ENCODE measurements around the gene AZI2.

The AZI2 gene

GRCh38 chr3:28348629-28349468, at the start of gene AZI2, which contains the start of gene ZCWPW2:
TSS of gene AZI2 (minus strand) at chr3:28348824. CDS start at chr3:28340617, 8,207 bp downstream.
TSS of gene ZCWPW2 (plus strand) at chr3:28348721. CDS start at chr3:28413069, 64,348 bp downstream.
- peak; percentile 96 to 99 for DNase-seq

GRCh38 chr3:28388978-28389377, 40.4 kb upstream of the AZI2 start:
- DNase-seq, result no peak

- no peak for DNase-seq
These were observed 37.4 kb upstream of the AZI2 start for GRCh38 chr3:28386049-28386448.

GRCh38 chr3:28376424-28376823, 27.8 kb upstream of the AZI2 start:
- no peak for DNase-seq

GRCh38 chr3:28349469-28350000, 911 bp upstream of the AZI2 start:
- no peak for DNase-seq

GRCh38 chr3:28348265-28348628, 377 bp downstream of the AZI2 start:
- DNase-seq, result no peak

GRCh38 chr3:28347374-28348264, 1.0 kb downstream of the AZI2 start:
- DNase-seq, result peak; percentile 98

GRCh38 chr3:28345690-28346089, 2.9 kb downstream of the AZI2 start:
- DNase-seq, result no peak

GRCh38 chr3:28343144-28343543, 5.5 kb downstream of the AZI2 start:
- no peak for DNase-seq

GRCh38 chr3:28337230-28337629, 11.4 kb downstream of the AZI2 start:
- DNase-seq, result no peak

- no peak for DNase-seq
These were observed 13.4 kb downstream of the AZI2 start for GRCh38 chr3:28335246-28335645.

- peak; percentile 10 to 26 for DNase-seq
These were observed 14.1 kb downstream of the AZI2 start for GRCh38 chr3:28334552-28334951.

- peak; percentile 53 to 65 for DNase-seq
These were observed 20.2 kb downstream of the AZI2 start for GRCh38 chr3:28328188-28329151.

- peak; percentile 13 to 21 for DNase-seq
These were observed 22.1 kb downstream of the AZI2 start for GRCh38 chr3:28326458-28326926.

- DNase-seq, result no peak
These were observed 26.2 kb downstream of the AZI2 start for GRCh38 chr3:28322464-28322863.

- no peak for DNase-seq
These were observed 27.6 kb downstream of the AZI2 start for GRCh38 chr3:28320981-28321380.

- DNase-seq, result peak; percentile 74 to 83
These were observed 31.1 kb downstream of the AZI2 start for GRCh38 chr3:28317438-28318022.

- no peak for DNase-seq
These were observed 32.4 kb downstream of the AZI2 start for GRCh38 chr3:28316226-28316625.

- DNase-seq, result no peak
These were observed 32.9 kb downstream of the AZI2 start for GRCh38 chr3:28315711-28316110.

GRCh38 chr3:28308196-28308595, 40.4 kb downstream of the AZI2 start:
- DNase-seq, result peak; percentile 52 to 67

GRCh38 chr3:28301688-28302087, 46.9 kb downstream of the AZI2 start:
- DNase-seq, result no peak

Measured in AML-193 (cell line).